22Rv1 (cell line): Measurements from ENCODE around the gene ARHGEF28.

ENCODE experiments used
- H3K27ac ChIP-seq: fragments of 450-650 bp; 2 replicates; pipeline ENCODE4 v1.5.1; 2017
- ZFX ChIP-seq: fragments of 450-650 bp; IDR thresholded peaks from 2 replicates; pipeline ENCODE4 v1.6.1; 2017; ENCODE audit warnings: antibody characterized with exemption, borderline replicate concordance
- TF ChIP-seq, protein P1 (sequence below): fragments of 450-650 bp; IDR thresholded peaks from 2 replicates; pipeline ENCODE4 v1.5.1; 2017; ENCODE audit warnings: mild to moderate bottlenecking

ARHGEF28 gene

DNA sequence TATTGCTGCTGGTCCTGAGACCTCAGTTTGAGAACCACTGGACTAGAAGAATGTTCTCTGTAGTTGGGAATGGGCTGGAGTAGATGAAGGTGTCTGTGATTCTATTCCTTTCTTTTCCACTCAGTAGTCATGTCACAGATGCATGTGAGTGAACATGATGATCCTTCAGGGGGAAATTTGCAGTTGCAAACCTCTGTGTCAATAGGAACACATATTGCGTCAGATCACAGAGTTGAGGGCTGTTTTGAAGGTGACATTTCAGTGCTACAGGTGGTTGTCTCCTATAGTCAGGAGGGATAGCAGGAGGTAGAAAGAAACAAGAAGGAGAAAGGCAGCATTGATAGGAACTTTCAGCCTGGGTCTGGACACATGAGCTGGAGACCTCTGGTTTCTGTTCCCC, 239.3 kb downstream of the ARHGEF28 start:
- TF ChIP-seq, protein P1, sequence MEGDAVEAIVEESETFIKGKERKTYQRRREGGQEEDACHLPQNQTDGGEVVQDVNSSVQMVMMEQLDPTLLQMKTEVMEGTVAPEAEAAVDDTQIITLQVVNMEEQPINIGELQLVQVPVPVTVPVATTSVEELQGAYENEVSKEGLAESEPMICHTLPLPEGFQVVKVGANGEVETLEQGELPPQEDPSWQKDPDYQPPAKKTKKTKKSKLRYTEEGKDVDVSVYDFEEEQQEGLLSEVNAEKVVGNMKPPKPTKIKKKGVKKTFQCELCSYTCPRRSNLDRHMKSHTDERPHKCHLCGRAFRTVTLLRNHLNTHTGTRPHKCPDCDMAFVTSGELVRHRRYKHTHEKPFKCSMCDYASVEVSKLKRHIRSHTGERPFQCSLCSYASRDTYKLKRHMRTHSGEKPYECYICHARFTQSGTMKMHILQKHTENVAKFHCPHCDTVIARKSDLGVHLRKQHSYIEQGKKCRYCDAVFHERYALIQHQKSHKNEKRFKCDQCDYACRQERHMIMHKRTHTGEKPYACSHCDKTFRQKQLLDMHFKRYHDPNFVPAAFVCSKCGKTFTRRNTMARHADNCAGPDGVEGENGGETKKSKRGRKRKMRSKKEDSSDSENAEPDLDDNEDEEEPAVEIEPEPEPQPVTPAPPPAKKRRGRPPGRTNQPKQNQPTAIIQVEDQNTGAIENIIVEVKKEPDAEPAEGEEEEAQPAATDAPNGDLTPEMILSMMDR = no peak
- TF ChIP-seq ZFX = no peak
- H3K27ac ChIP-seq = no peak overlapping the region

DNA sequence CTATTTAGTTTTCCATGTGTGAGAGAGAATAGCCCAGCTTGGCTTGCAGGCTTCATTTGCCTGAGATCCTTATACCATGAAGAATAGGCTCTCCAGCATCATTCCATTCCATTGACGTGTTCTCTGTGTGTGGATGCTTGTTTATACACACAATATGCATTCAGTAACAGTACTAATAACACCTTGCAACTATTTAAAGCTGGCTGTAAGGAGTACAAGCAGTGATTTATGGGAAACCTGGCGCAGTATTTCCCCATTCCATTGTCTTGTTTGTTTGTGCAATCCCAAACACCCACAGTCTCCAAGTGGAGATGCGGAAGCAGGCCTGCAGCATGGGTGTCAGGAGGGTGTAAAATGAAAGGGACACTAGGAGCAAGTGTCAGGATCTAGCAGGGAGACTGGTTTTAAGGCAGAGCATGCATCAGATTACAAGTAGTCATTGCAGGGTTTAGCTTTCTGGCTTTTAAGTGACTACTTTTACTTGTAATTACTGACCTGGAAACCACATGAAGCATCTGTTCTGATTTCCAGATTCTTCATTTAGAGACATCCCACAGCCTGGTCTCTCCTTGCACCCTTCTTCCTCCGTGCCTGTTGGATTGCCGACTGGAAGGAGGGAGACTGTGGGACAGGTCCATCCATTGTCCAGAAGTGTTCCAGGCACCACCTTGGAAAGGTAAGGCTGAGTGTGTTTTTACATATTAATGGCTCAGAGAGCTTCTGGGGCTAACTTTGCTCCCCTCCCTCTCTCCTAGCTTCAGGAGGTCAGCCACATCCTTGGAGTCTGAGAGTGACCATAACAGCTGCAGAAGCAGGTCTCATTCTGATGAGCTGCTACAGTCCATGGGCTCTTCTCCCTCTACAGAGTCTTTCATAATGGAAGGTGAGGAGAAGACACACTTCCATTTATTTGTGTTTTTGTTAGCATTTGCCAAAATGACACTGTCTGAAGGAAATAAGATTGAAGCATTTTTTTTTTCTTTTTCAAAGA, 241.6 kb downstream of the ARHGEF28 start:
- H3K27ac ChIP-seq = no peak overlapping the region
- TF ChIP-seq ZFX = no peak
- TF ChIP-seq, protein P1 = no peak

GRCh38 chr5:73883646-73884045, 257.6 kb downstream of the ARHGEF28 start:
- no peak overlapping the region for H3K27ac ChIP-seq
- TF ChIP-seq ZFX = no peak
- TF ChIP-seq, protein P1 = no peak

DNA sequence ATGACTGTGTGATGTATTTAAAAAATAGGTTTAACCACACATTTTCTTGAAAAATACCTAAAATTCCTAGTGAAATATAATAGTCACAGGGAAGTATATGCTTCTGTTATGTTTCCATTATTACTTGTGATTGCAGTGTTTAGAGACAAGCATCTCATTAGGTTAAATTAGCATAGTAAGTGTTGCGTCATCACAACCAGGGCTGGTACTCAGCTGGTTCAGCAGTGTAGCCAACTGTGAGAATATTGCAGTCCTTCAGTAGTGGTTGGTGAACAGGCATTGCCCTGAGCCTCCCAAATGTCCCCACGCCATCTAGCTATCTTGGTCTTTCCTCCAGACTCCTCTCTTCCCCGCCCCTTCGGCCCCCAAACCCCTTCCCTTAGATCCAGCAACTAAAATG, 261.7 kb downstream of the ARHGEF28 start:
- TF ChIP-seq ZFX = no peak
- TF ChIP-seq, protein P1 = no peak
- no peak overlapping the region for H3K27ac ChIP-seq

- no peak overlapping the region for H3K27ac ChIP-seq
- TF ChIP-seq ZFX = no peak
Observed at GRCh38 chr5:73890569-73890968, 264.6 kb downstream of the ARHGEF28 start.

- no peak overlapping the region for H3K27ac ChIP-seq
- TF ChIP-seq, protein P1 = no peak
- TF ChIP-seq ZFX = no peak
Observed at GRCh38 chr5:73892218-73892617, 266.2 kb downstream of the ARHGEF28 start.

- no peak overlapping the region for H3K27ac ChIP-seq
- TF ChIP-seq, protein P1 = no peak
- TF ChIP-seq ZFX = no peak
Observed at GRCh38 chr5:73892806-73893205, 266.8 kb downstream of the ARHGEF28 start.
